Fibroblast of the conjunctiva (primary cell): ENCODE data around the gene VWC2L.

ENCODE experiments used
- DNase-seq: peaks from one replicate; pipeline ENCODE4 v3.0.0-alpha.2; 2010; ENCODE audit warnings: low read depth

Gene VWC2L

DNA sequence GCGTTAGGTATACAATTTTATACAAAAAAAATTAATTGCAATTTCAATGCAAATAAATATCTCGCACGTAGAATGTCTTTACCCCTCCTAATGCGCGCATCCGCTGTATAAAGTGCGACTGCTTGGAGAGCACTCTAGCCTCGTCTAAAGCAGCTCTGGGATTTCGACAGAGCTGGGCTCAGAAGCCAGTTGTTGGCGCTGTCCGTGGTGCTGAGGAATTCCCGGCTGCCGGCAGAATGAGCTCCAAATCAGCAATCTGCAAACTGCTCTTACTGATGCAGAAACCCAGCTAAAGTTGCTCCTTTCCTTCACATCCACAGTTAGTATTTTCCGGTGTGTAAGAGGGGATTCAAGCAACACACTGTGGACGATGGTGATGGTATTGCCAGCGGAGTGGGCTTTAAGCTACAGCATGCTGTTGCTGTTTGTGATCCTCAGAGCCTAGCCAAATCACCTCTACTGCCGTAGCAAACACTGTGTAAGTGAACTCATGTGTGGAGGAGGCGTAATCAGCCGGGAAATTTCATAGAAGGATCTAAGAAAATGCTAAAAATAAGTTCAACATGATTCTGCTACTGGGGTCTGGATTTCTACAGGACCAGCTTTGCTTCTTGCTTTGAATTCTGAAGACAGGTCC is at the start of gene VWC2L:
VWC2L (plus strand) TSS at position 137 of the 637 bp plus-strand sequence. CDS start 3,140 bp downstream, outside the sequence.
- DNase-seq = peak; percentile 43

DNA sequence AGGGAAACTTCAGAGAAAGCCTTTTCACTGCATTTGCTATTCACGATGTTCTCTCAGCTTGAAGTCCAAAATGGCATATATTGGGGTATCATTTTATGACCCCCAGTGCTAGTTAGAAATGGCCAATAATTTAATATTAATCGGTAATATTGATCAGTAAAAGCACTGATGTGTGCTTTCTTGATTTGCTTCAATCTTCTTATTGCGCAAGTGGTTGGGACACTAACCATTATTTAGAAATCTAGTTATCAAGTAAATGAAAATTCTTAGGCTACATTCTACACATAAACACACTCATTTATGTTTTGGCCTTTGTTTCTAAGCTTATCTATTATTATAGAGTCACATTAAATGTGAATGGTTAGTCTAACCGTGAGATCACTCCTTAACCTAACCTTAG is 49.7 kb upstream of the VWC2L start:
- DNase-seq = no peak

DNA sequence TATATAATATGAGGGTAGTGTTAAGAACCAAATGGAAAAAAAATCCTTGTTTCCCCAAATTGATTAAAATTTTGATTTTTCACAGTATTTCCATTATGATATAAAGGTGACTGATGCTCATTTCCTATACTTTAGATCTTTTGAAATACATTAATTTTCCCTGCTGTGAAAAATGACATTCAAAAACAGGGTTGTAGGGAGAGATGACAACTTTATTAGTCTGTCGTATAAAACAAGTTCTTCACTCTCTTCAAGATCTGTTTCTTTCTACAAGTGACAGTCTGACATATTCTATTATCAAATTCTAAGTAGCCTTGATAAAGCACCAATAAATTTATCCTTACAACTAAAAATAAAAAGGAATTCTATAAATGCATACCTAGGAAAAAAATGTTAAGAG is 45.3 kb upstream of the VWC2L start:
- DNase-seq = no peak

DNA sequence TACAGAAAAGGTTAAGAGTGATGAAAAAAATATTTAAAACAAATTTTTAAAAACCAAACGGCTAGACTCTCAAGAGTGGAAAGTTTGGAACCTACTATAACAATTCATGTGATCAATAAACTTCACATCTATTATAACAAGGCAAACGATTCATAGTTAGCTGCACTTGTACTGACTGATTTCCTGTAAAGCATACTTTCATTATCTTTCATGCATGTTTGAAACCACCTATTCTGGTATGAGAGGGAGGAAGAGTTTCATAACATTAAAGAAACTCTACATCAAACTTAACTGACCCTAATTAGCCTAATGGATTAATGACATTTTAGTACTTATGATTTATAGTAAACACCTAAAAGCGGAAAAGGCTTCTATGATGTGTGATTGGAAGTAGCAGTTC is 43.7 kb upstream of the VWC2L start:
- no peak for DNase-seq

DNA sequence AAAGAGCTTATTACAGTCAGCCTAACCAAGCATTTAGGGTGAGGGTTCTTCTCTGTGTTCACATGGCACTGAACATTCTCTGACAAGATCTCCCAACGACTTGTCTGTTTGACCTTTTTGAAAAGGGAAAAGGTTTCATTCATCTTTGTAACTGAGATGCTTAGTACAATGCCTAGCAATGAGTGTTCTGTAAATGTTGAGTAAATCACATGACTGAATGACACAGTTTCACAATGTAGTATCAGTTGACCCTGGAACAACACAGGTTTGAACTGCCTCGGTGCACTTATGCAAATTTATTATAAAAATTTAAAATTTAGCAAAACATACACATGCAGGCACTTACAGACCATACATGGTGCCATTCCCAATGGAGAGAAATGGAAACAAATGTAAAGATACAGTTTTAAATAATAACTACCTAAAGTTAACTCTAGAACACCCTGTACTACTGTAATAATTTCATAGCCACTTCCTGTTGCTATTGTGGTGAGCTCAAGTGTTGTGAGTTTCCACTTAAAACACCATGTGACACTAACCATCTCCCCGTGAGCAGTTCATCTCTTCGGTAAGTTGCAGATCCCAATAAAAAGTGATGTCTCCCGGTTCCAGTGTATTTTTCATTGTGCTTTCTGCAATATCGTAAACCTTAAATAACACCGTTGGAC is 34.1 kb upstream of the VWC2L start:
- no peak for DNase-seq

DNA sequence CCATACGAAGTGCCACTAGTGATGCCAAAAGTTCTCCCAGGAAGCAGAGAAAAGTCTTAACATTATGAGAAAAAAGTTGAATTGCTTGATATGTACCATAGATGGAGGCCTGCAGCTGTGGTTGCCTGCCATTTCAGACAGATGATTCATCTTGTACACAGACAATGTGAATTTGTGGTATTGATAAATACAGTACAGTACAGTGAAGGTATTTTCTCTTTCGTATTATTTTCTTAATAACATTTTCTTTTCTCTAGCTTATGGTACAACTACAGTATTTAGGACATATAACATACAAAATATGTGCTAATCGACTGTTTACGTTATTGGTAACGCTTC is 33.6 kb upstream of the VWC2L start:
- no peak for DNase-seq

DNA sequence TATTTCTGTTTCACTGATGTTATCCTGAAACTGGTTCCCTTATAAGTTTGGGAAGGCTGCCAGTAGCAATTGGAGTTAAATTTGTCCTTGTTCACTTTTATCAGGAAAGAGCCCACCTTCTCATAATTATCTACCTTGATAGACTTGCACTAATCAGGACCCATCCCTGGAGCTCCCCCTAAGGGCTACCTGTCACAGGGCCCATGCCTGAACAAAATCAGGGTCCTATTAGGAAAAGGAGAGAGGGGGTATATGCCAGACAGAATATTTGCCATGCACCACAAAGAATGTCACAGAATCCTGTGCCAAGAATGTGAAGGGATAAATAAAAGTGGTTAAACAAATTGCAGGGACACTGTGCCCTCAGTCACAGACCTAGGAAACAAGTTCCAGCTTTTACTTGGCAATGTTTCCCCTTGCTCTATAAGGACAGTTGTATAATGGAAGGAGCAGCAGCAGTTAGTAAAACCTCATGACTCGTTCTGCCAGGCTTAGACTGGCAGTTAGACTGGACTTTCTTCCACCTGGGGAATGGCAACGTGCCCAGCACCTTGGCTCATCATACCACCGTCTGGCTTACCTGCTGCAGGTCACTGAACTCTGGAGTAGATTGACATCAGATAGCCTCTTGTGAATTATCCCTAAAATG is 32.3 kb upstream of the VWC2L start:
- no peak for DNase-seq

DNA sequence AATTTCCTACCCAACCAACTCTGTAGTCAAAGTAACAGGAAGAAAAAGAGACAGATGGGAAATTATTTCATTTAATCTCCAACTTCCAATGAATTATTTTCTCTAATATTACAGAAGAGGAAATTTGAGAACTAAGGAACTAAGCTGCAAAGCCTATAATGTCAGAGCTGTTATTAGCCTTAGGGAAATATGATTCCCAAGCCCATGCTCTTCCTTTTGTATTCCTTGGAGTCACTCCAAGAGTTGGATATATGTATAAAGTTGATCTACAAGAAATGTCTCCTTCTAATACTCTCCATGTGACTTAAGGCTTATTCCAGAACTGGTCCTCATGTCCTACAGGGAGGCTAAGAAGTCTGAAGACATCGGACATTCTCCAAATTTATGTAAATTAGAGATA is 31.6 kb upstream of the VWC2L start:
- DNase-seq = no peak

DNA sequence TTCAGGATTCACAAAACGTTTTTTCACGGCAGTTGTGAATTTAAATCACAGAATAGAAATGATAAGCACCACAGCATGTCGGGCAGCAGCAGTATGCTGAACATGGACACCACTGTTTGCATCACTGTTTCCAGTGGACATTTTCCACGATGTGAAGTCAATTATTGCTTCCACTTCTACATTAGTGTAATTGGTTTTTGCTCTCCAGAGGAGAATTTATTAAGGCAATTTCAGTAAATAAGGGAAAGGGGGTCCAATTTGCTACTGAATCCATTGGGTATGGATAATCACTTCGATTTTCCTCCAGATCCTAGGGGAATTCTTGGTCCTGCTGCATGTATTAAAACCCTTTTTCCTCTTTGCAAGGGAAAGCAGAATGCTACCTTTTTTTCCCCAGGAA is 30.2 kb upstream of the VWC2L start:
- DNase-seq = no peak

DNA sequence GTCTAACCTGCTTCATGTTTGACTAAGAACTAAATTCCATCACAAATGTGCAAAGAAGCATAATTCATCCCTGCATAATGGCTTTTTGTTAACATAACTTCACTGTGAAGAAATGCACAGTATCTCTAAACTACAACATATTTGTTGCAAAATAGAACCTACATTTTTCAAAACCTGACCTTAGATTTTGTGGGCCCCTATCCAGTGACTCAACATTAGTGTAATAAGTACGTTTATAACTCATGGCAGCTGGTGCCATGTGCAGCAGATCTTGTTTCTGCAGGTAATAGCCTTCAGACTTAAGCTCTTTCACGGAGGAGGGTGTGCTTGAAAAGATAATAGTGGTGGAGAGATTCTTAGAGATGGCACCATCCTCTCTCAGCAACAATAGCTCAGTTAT is 28.6 kb upstream of the VWC2L start:
- no peak for DNase-seq

DNA sequence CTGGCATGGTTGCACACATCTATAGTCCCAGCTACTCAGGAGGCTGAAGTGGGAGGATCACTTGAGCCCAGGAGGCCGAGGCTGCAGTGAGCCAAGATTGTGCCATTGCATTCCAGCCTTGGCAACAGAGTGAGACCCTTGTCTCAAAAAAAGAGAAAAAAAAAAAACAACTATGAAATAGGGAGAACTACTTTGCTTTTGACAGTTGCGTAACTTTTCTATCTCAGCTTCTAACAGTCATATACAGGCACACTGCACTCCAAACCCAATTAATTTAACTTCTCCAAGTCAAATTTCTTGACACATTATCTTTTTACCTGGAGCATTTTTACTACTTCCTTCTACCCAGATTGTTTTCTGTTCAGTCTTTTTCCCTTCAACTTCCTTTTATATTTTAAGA is 24.1 kb upstream of the VWC2L start:
- DNase-seq = no peak

DNA sequence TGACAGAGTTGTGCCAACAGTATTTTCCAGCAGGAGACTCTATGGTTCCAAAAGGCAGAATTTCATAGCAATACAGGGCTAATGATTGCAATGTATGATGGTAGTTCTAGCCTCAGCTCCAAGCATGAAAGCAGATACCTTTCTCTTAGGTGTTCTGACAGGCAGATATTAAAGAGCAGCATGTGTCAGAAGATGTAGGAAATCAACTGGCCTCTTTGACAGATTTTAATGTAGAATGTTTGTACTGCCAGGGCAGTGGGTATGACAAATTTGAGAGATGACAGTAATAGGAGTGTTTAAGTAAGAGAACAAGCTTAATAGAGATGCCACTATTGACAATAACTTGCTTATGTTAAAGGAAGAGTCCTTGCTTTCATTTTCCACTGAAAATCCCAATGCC is 21.5 kb upstream of the VWC2L start:
- no peak for DNase-seq

DNA sequence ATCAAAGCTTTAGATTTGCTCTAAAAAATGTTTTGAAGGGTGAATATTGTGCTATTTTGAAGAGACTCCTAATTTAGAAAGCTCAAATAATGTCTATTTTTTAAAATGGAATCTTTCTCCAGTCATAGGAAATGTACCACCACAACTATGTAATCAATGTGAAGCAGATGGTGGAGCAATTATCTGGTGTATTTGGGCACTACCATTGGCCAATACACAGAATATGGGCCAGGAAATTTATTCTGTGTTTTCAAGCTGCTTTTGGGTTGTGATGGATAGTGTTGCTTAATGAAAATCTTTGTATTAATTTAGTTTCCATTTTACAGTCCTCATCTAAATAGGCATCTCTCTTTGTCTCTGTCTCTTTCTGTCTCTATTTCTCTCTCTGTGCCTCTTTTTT is 17.1 kb upstream of the VWC2L start:
- DNase-seq = no peak

DNA sequence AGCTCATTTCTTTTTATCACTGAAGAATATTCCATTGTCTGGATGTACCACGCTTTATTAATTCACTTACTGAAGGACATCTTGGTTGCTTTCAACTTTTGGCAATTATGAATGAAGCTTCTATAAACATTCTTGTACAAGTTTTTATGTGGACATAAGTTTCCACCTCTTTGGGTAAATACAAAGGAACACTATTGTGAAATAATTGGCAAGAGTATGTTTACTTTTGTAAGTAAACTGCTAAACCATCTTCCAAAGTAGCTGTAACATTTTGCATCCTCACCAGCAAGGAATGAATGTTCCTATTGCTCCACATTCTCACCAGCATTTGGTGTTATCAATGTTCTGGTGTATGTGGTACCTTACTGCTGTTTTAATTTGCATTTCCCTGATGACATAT is 15.8 kb upstream of the VWC2L start:
- no peak for DNase-seq

DNA sequence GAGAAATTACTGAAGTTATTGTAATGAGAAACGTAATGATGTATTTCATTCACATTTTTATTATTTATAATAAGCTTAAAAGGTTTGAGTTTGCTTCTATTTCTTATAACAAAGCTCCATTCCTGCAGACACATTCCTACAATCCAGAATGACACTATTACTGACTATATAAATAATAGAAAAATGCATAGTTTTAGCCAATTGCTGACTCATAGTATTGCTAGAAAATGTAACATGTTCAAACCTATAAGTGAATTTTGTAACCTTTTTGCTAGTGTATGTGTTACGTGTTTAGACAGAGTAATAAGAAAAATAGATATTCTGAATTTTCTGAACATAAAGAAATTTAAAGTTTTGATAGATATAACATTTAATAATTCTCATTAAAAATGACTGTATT is 9.3 kb upstream of the VWC2L start:
- DNase-seq = no peak

DNA sequence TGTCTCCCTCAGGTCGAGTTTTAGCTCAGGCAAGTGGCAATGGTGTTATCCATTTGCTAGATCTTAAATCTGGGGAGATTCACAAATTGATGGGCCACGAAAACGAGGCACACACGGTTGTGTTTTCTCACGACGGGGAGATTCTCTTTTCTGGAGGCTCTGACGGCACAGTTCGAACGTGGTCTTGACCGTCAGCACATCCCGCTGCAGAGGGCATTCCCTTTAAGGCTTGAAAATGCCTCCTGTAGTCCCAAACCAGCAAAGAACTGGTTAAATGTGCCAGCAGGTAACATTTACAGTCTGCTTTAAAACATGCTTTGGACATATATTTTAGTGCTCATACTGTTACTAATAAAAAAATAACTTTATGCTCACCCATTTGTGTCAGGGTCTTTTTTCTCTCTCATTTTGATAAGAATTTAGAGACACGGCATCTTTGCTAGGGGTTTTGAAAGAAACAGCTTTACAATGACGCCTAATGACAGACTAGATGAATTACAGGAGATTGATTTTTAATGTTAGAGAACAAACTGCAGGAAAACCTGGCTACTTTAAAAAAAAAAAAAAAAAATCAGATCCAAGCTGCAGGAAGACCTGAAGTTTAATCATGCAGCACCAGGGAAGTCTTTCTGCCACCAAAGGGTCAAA is 602 bp upstream of the VWC2L start:
- DNase-seq = no peak

DNA sequence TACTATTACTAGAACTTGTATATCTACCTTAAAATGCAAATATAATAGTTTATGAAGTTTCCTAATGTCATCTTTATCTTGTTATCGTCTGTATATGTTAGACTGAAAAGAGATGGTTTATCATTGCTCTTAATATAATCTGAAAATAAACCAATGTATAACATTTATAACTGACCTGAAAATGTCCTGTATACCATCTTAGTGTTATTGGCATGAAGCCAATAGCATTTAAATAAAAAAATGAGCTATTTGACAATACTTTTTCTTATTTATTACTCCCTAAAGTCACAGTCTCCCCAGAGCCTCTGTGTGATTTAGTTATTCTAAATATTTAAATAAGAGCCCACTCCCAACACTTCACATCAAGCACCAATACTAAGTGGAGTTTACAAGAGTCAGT is 1.8 kb downstream of the VWC2L start:
- DNase-seq = no peak

DNA sequence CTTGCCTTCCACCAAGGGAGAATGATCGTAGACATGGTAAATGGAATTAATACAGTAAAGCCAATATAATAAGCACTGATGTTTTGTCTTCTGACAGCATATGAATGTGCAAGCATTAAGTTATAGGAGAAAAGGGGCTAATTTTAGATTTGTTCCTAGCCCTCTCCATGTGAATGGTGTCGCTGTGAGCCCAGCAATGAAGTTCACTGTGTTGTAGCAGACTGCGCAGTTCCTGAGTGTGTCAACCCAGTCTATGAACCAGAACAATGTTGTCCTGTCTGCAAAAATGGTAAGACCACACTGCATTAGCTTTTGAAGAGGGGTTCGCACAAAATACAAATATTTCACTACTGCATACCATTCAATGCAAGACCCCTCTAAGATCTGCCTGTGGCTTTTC is 25.6 kb downstream of the VWC2L start:
- no peak for DNase-seq

DNA sequence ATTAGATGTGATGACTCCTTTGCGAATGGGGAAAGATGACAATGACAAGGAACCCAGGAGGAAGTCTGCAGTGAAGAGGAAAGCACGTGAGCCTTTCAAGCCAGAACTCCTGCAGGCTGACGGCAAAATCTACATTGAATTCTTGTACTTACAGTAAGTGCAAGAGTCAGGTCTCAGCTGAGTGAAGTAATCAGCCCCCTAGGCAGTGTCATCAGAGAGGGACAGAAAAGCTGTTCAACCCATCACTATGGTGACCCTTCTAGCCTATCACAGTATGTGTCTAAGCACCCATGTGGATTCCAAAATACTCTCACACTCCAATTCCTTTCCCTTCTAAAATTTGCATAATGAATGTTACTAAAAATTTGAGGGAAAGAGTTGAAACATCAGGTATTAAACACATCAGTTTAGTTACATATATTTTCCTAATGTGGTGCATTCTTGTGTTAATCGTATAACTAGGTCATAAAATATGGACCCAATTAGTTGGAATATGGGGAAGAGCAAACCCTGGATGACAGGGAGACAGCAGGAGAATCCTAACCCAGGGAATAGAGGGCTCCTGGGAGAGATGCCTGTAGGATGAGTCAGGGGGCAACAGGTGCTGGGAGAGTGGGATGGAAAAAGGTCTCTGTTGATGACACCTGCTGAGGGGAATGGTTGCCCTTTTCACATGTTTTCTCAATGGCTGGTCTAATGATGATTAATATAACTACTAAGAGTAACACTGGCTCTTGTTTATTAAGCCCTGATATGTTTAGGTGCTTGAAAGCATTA is 39.5 kb downstream of the VWC2L start:
- no peak for DNase-seq

DNA sequence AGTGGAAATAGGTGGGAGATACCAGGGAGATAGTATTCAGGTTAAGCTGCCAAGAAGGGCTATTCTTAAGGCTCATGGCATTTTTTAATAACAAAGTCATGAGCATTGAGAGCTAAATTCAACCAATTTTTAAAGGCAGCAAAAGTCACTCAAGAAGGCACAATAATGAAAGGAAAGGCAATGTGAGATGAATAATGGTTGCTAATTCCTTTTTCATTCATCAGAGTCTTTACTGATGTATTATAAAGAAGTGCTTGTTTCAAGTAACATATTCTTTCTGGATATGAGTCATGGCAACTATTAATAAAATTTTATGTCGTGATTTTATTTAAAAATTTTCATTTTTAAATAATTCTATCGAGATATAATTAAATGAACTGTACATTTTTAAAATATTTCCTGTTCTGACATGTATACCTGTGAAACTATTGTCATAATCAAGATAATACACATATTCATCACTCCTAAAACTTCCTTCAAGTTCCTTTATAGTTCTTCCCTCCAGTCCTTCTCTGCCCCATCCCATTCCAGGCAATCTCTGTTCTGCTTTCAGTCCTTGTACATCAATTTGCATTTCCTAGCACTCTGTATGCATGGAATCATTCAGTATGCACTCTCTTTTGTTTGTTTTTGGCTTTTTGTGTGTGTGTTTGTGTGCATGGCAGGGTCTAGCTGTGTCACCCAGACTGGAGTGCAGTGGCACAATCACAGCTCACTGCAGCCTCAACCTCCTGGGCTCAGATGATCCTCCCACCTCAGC is 40.8 kb downstream of the VWC2L start:
- DNase-seq = no peak

DNA sequence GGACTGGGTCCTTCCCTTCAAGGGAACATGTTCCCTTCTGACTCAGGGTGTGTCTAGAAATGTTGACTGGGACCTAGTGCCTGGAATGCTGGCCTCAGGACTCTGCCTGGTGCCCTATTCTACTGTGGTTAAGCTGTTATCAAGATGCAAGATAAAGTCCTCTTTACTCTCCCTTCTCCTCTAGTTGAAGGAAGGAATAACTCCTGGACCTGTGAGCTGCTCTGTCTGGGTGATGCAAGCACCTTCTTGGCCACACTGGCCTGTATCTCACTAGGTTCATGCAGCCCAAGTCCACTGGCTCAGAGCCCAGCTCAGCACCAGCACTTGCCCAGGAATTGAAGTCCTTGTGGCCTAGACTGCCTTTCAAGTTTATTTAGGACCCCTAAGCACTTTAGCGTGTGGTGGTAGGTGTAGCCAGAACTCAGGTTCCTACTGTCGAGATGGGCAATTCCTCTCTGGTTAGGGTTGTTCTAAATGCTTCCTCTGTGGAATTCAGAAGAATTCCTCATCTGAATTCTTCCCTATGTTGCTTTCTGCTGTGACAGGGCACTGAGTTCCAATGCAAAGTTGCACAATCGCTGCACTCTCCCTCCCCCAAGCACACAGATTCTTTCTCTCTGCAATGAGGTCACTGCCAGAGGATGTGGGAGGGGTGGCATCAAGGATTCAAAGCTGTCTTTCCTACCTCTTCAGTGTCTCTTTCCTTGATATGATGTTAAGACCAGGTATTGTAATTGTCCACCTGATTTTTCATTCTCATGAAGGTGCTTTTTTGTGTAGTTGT is 54.7 kb downstream of the VWC2L start:
- DNase-seq = peak; percentile 6
